Neuronal stem cell (in vitro differentiated cells): ENCODE results near the gene GOLM1.

Experiments
- DNase-seq: peaks from one replicate; pipeline ENCODE4 v3.0.0-alpha.2; 2013; ENCODE audit warnings: low spot score
- H2AFZ ChIP-seq: one replicate; pipeline ENCODE4 v1.6.1; 2013; ENCODE audit warnings: mild to moderate bottlenecking, low read length, inconsistent platforms
- H2AK5ac ChIP-seq: 2 replicates; pipeline ENCODE4 v1.6.1; 2013; ENCODE audit warnings: low read depth, mild to moderate bottlenecking, inconsistent platforms, low read length, moderate library complexity, mixed read lengths
- H2BK120ac ChIP-seq: 2 replicates; pipeline ENCODE4 v1.6.1; 2013; ENCODE audit warnings: low read depth, mild to moderate bottlenecking, inconsistent platforms, low read length, moderate library complexity, mixed read lengths
- H2BK12ac ChIP-seq: one replicate; pipeline ENCODE4 v1.6.1; 2013; ENCODE audit warnings: low read length, inconsistent platforms
- H2BK15ac ChIP-seq: 2 replicates; pipeline ENCODE4 v1.6.1; 2013; ENCODE audit warnings: mild to moderate bottlenecking, low read length, inconsistent platforms, mixed read lengths
- H2BK5ac ChIP-seq: one replicate; pipeline ENCODE4 v1.6.1; 2013; ENCODE audit warnings: inconsistent platforms, mild to moderate bottlenecking, low read length, moderate library complexity
- H3K14ac ChIP-seq: one replicate; pipeline ENCODE4 v1.6.1; 2013; ENCODE audit warnings: low read length, inconsistent platforms
- H3K18ac ChIP-seq: 2 replicates; pipeline ENCODE4 v1.6.1; 2013; ENCODE audit warnings: low read length, inconsistent platforms
- H3K23ac ChIP-seq: 2 replicates; pipeline ENCODE4 v1.6.1; 2013; ENCODE audit warnings: low read depth, mild to moderate bottlenecking, mixed read lengths, low read length, inconsistent platforms; ENCODE audit not compliant: poor library complexity
- H3K27ac ChIP-seq: replicated peaks from 3 replicates; pipeline ENCODE4 v1.5.1; 2013; ENCODE audit warnings: low read length, inconsistent platforms
- H3K27me3 ChIP-seq, 3 experiments: 2 replicates each; pipeline ENCODE4 v1.6.1; 2013; ENCODE audit warnings: low read length in 3 of 3, mild to moderate bottlenecking in 2 of 3, inconsistent platforms in 1 of 3, low read depth in 1 of 3, mixed read lengths in 1 of 3, moderate library complexity in 1 of 3; ENCODE audit not compliant: control insufficient read depth in 3 of 3, insufficient read depth in 3 of 3
- H3K36me3 ChIP-seq, 2 donors: replicated peaks in 1 of 2; 2 replicates each; pipeline ENCODE4 v1.6.1; 2013; ENCODE audit warnings: low read length in 2 of 2; ENCODE audit not compliant: control insufficient read depth in 2 of 2, insufficient read depth in 2 of 2
- H3K4ac ChIP-seq: 2 replicates; pipeline ENCODE4 v1.6.1; 2013; ENCODE audit warnings: inconsistent platforms, mild to moderate bottlenecking, low read length, moderate library complexity
- H3K4me1 ChIP-seq, 2 donors: 1 replicate in 1 of 2; 2 replicates in 1 of 2; pipeline ENCODE4 v1.6.1; 2013; ENCODE audit warnings: low read length in 2 of 2, low read depth in 1 of 2; ENCODE audit not compliant: control insufficient read depth in 2 of 2, insufficient read depth in 1 of 2
- H3K4me2 ChIP-seq: one replicate; pipeline ENCODE4 v1.6.1; 2013; ENCODE audit warnings: mild to moderate bottlenecking, low read length, inconsistent platforms; ENCODE audit not compliant: insufficient read depth, poor library complexity, severe bottlenecking
- H3K4me3 ChIP-seq, 2 donors: 2 replicates each; pipeline ENCODE4 v1.5.1; 2013; ENCODE audit warnings: low read length in 2 of 2, mild to moderate bottlenecking in 2 of 2, inconsistent platforms in 1 of 2, moderate library complexity in 1 of 2
- H3K79me1 ChIP-seq: one replicate; pipeline ENCODE4 v1.6.1; 2013; ENCODE audit warnings: low read depth, mild to moderate bottlenecking, inconsistent platforms, low read length, moderate library complexity
- H3K9ac ChIP-seq: one replicate; pipeline ENCODE4 v1.6.1; 2013; ENCODE audit warnings: mild to moderate bottlenecking, low read depth, low read length, inconsistent platforms; ENCODE audit not compliant: poor library complexity
- H3K9me3 ChIP-seq, 2 donors: replicated peaks in 1 of 2; 2 replicates each; pipeline versions ENCODE3 to v1.6.1; 2013; ENCODE audit warnings: low read length in 2 of 2, mild to moderate bottlenecking in 2 of 2, inconsistent platforms in 1 of 2, low read depth in 1 of 2, mixed read lengths in 1 of 2, moderate library complexity in 1 of 2; ENCODE audit not compliant: control insufficient read depth in 2 of 2, insufficient read depth in 1 of 2
- H4K8ac ChIP-seq: one replicate; pipeline ENCODE4 v1.6.1; 2013; ENCODE audit warnings: low read depth, mild to moderate bottlenecking, inconsistent platforms, low read length, moderate library complexity
- H4K91ac ChIP-seq: one replicate; pipeline ENCODE4 v1.6.1; 2013; ENCODE audit warnings: low read length, low read depth, mild to moderate bottlenecking, inconsistent platforms; ENCODE audit not compliant: poor library complexity
- WGBS, 2 donors: extraction: QIAGEN DNeasy Blood & Tissue Kit; methylation state at CpG; one replicate each; pipeline ENCODE4 v1.1.7; 2013; ENCODE audit warnings: missing lambda C conversion rate in 2 of 2, mixed read lengths in 1 of 2; ENCODE audit not compliant: insufficient read length in 2 of 2, insufficient replicate concordance in 1 of 2; ENCODE audit errors: extremely low coverage in 2 of 2; 5-methylcytosine and 5-hydroxymethylcytosine counted together

The GOLM1 gene

GRCh38 chr9:86077276-86077675, 22.1 kb downstream of the GOLM1 start:
- Histone ChIP-seq H3K27me3 (no peaks in the 10 kb centered on the region), H3K36me3 (peaks cover 32 to 73% of the 10 kb centered on the region in 2 donors), H2BK5ac (no peak overlapping the region), H3K23ac (no peak overlapping the region), H4K8ac (no peak overlapping the region), H2BK12ac (no peak overlapping the region), H3K9ac (no peak overlapping the region), H2BK120ac (no peak overlapping the region), H2AK5ac (no peak overlapping the region), H3K4me1 (peaks cover 0 to 1% of the 10 kb centered on the region in 2 donors), H3K18ac (peak overlapping the region; percentile 18), H4K91ac (no peak overlapping the region), H2BK15ac (no peak overlapping the region), H3K27ac (no peak overlapping the region), H3K9me3 (no peaks in the 10 kb centered on the region), H3K4me3 (no peak overlapping the region), H3K4ac (no peak overlapping the region), H3K14ac (no peak overlapping the region), H3K4me2 (no peak overlapping the region), H3K79me1 (peaks cover 7% of the 10 kb centered on the region), H2AFZ (no peak overlapping the region)
- no peak for DNase-seq
- WGBS, 2 donors, result no CpG with 5 or more reads among the region's 13 CpGs

- Histone ChIP-seq H4K8ac (no peak overlapping the region), H2BK5ac (no peak overlapping the region), H4K91ac (no peak overlapping the region), H3K23ac (no peak overlapping the region), H3K4ac (no peak overlapping the region), H2BK120ac (no peak overlapping the region), H3K18ac (no peak overlapping the region), H2BK12ac (no peak overlapping the region), H2AK5ac (no peak overlapping the region), H3K9ac (no peak overlapping the region), H3K79me1 (peaks cover 7% of the 10 kb centered on the region), H3K36me3 (peaks cover 34 to 90% of the 10 kb centered on the region in 2 donors), H3K27me3 (no peaks in the 10 kb centered on the region), H2AFZ (no peak overlapping the region), H3K14ac (no peak overlapping the region), H3K9me3 (no peaks in the 10 kb centered on the region), H2BK15ac (no peak overlapping the region), H3K4me2 (no peak overlapping the region), H3K27ac (no peak overlapping the region), H3K4me1 (peaks cover 0 to 1% of the 10 kb centered on the region in 2 donors), H3K4me3 (no peak overlapping the region)
- WGBS, 2 donors, result no CpG with 5 or more reads among the region's 12 CpGs
- DNase-seq, result no peak
These were observed 23.9 kb downstream of the GOLM1 start for GRCh38 chr9:86075132-86076109.

- no peak overlapping the region for H4K8ac ChIP-seq
- no peak overlapping the region for H3K9ac ChIP-seq
- no peak overlapping the region for H2BK120ac ChIP-seq
- H4K91ac ChIP-seq, result no peak overlapping the region
- H2BK12ac ChIP-seq, result no peak overlapping the region
- no peak overlapping the region for H3K4me3 ChIP-seq
- no peak for DNase-seq
- H2BK15ac ChIP-seq, result no peak overlapping the region
- peaks cover 0 to 4% of the 10 kb centered on the region in 2 donors for H3K4me1 ChIP-seq
- no peak overlapping the region for H3K14ac ChIP-seq
- H3K18ac ChIP-seq, result no peak overlapping the region
- no peak overlapping the region for H3K23ac ChIP-seq
- H3K4ac ChIP-seq, result no peak overlapping the region
- no CpG with 5 or more reads among the region's 1 CpG for WGBS, 2 donors
- no peak overlapping the region for H2AK5ac ChIP-seq
- H2BK5ac ChIP-seq, result no peak overlapping the region
- peaks cover 32 to 86% of the 10 kb centered on the region in 2 donors for H3K36me3 ChIP-seq
- H3K27me3 ChIP-seq, result no peaks in the 10 kb centered on the region
- H2AFZ ChIP-seq, result no peak overlapping the region
- H3K27ac ChIP-seq, result no peak overlapping the region
- H3K4me2 ChIP-seq, result no peak overlapping the region
- no peaks in the 10 kb centered on the region for H3K9me3 ChIP-seq
- peaks cover 7% of the 10 kb centered on the region for H3K79me1 ChIP-seq
These were observed 25.5 kb downstream of the GOLM1 start for GRCh38 chr9:86073839-86074238.

- H3K4ac ChIP-seq, result no peak overlapping the region
- H3K27me3 ChIP-seq, result no peaks in the 10 kb centered on the region
- H3K23ac ChIP-seq, result no peak overlapping the region
- H3K27ac ChIP-seq, result no peak overlapping the region
- peaks cover 2% of the 10 kb centered on the region for H3K79me1 ChIP-seq
- no peak overlapping the region for H4K8ac ChIP-seq
- DNase-seq, result no peak
- H2BK15ac ChIP-seq, result no peak overlapping the region
- H3K9me3 ChIP-seq, result no peaks in the 10 kb centered on the region
- H2BK12ac ChIP-seq, result no peak overlapping the region
- no peak overlapping the region for H4K91ac ChIP-seq
- no peak overlapping the region for H2BK120ac ChIP-seq
- no peak overlapping the region for H3K4me3 ChIP-seq
- H3K18ac ChIP-seq, result no peak overlapping the region
- H3K4me1 ChIP-seq, result peaks cover 0 to 2% of the 10 kb centered on the region in 2 donors
- H3K4me2 ChIP-seq, result no peak overlapping the region
- no CpG with 5 or more reads among the region's 2 CpGs for WGBS, 2 donors
- no peak overlapping the region for H2AK5ac ChIP-seq
- no peak overlapping the region for H2AFZ ChIP-seq
- no peak overlapping the region for H3K14ac ChIP-seq
- H3K36me3 ChIP-seq, result peaks cover 19 to 85% of the 10 kb centered on the region in 2 donors
- H2BK5ac ChIP-seq, result no peak overlapping the region
- no peak overlapping the region for H3K9ac ChIP-seq
These were observed 26.9 kb downstream of the GOLM1 start for GRCh38 chr9:86072394-86072877.
